OCI-LY3 (cell line): ENCODE measurements around the gene PLIN5.
A peak's percentile ranks its signal among the peaks of the same experiment; 100 is the strongest.

Source experiments
- H2AFZ ChIP-seq: fragments of 200-600, 300-600 bp; shearing (Covaris generic); 2 replicates; pipeline ENCODE4 v1.6.0; 2014; ENCODE audit warnings: antibody characterized with exemption, low read depth, low read length
- H3K27ac ChIP-seq: fragments of 200-600, 300-600 bp; sonication (generic); 2 replicates; pipeline ENCODE4 v1.5.1; 2014; ENCODE audit warnings: mild to moderate bottlenecking, low read length, moderate library complexity, mixed read lengths
- H3K27me3 ChIP-seq: fragments of 200-600, 300-600 bp; sonication (generic); 2 replicates; pipeline ENCODE4 v1.6.1; 2014; ENCODE audit warnings: low read depth, low read length, mixed read lengths
- H3K36me3 ChIP-seq: fragments of 200-600, 300-600 bp; sonication (generic); replicated peaks from 2 replicates; pipeline ENCODE3; 2014; ENCODE audit warnings: low read depth, low read length, mixed read lengths
- H3K4me1 ChIP-seq: fragments of 300-600, 200-600 bp; sonication (generic); 2 replicates; pipeline ENCODE4 v1.6.1; 2014; ENCODE audit warnings: low read length, mixed read lengths
- H3K4me2 ChIP-seq: fragments of 200-600, 300-600 bp; sonication (generic); 2 replicates; pipeline ENCODE4 v1.6.1; 2014; ENCODE audit warnings: low read length, mixed read lengths
- H3K4me3 ChIP-seq: fragments of 300-600, 200-600 bp; sonication (generic); 2 replicates; pipeline ENCODE4 v1.5.1; 2014; ENCODE audit warnings: antibody characterized with exemption, mild to moderate bottlenecking, low read length, moderate library complexity
- H3K79me2 ChIP-seq: fragments of 300-600, 200-600 bp; shearing (Covaris generic); 2 replicates; pipeline ENCODE4 v1.6.1; 2014; ENCODE audit warnings: mild to moderate bottlenecking, low read length, mixed read lengths
- H3K9ac ChIP-seq: fragments of 300-600, 200-600 bp; shearing (Covaris generic); 2 replicates; pipeline ENCODE4 v1.6.0; 2014; ENCODE audit warnings: mild to moderate bottlenecking, low read length, moderate library complexity
- H3K9me3 ChIP-seq: fragments of 200-600, 300-600 bp; shearing (Covaris generic); 2 replicates; pipeline ENCODE4 v1.6.1; 2014; ENCODE audit warnings: low read length, mixed read lengths; ENCODE audit not compliant: insufficient read depth
- H4K20me1 ChIP-seq: fragments of 200-600, 300-600 bp; sonication (generic); 2 replicates; pipeline ENCODE4 v1.6.1; 2016; ENCODE audit warnings: low read length, mixed read lengths; ENCODE audit not compliant: insufficient read depth
- EZH2phosphoT487 ChIP-seq: fragments of 200-600 bp; shearing (Covaris generic); IDR thresholded peaks from 2 replicates; pipeline ENCODE4 v1.6.1; 2018; ENCODE audit warnings: antibody characterized with exemption, mixed run types, low read depth
- TF ChIP-seq, protein P1 (sequence below): fragments of 200-600, 300-600 bp; sonication (generic); IDR thresholded peaks from 2 replicates; pipeline ENCODE4 v1.5.1; 2014; ENCODE audit warnings: antibody characterized with exemption, low read length, low read depth

PLIN5 gene

GRCh38 chr19:4570916-4571304 lies 35.9 kb upstream of the PLIN5 start:
- Histone ChIP-seq H3K27ac (no peak overlapping the region), H3K4me3 (no peak overlapping the region), H3K36me3 (no peaks in the 10 kb centered on the region), H3K9ac (no peak overlapping the region), H3K4me1 (peaks cover 30% of the 10 kb centered on the region), H3K27me3 (no peaks in the 10 kb centered on the region), H2AFZ (no peak overlapping the region), H3K79me2 (no peaks in the 10 kb centered on the region), H3K4me2 (no peak overlapping the region), H4K20me1 (peaks cover 13% of the 10 kb centered on the region), H3K9me3 (no peaks in the 10 kb centered on the region)
- TF ChIP-seq EZH2phosphoT487 = no peak
- TF ChIP-seq, protein P1, sequence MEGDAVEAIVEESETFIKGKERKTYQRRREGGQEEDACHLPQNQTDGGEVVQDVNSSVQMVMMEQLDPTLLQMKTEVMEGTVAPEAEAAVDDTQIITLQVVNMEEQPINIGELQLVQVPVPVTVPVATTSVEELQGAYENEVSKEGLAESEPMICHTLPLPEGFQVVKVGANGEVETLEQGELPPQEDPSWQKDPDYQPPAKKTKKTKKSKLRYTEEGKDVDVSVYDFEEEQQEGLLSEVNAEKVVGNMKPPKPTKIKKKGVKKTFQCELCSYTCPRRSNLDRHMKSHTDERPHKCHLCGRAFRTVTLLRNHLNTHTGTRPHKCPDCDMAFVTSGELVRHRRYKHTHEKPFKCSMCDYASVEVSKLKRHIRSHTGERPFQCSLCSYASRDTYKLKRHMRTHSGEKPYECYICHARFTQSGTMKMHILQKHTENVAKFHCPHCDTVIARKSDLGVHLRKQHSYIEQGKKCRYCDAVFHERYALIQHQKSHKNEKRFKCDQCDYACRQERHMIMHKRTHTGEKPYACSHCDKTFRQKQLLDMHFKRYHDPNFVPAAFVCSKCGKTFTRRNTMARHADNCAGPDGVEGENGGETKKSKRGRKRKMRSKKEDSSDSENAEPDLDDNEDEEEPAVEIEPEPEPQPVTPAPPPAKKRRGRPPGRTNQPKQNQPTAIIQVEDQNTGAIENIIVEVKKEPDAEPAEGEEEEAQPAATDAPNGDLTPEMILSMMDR = no peak

DNA sequence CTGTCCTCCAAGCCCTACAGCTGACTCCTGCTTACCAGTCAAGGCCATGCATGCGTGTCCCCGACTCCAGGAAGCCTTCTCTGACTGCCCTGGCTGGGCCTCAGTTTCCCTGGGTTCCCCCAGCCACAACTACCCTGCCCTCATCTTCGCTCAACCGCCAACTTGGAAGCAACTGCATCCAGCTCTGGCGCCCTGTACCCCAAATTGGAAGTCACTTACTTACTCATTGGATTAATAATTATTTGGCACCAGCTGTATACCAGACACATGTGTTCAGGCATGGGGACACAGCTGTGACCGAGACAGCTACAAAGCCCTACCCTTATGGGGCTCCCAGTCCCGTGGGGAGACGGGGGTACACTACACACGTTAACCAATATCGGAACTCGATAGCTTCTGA lies 35.4 kb upstream of the PLIN5 start:
- H3K36me3 ChIP-seq = no peaks in the 10 kb centered on the region
- no peak for TF ChIP-seq EZH2phosphoT487
- TF ChIP-seq, protein P1 = no peak
- no peaks in the 10 kb centered on the region for H3K79me2 ChIP-seq
- peaks cover 26% of the 10 kb centered on the region for H3K4me1 ChIP-seq
- peaks cover 13% of the 10 kb centered on the region for H4K20me1 ChIP-seq
- no peaks in the 10 kb centered on the region for H3K27me3 ChIP-seq
- no peaks in the 10 kb centered on the region for H3K9me3 ChIP-seq
- H3K4me3 ChIP-seq = no peak overlapping the region
- H2AFZ ChIP-seq = no peak overlapping the region
- H3K27ac ChIP-seq = no peak overlapping the region
- no peak overlapping the region for H3K4me2 ChIP-seq
- H3K9ac ChIP-seq = no peak overlapping the region

GRCh38 chr19:4568886-4569285 lies 33.9 kb upstream of the PLIN5 start:
- Histone ChIP-seq H3K79me2 (no peaks in the 10 kb centered on the region), H2AFZ (no peak overlapping the region), H3K9ac (no peak overlapping the region)

GRCh38 chr19:4567584-4568071 lies 32.6 kb upstream of the PLIN5 start:
- H3K4me2 ChIP-seq = no peak overlapping the region
- no peaks in the 10 kb centered on the region for H3K27me3 ChIP-seq
- peaks cover 10% of the 10 kb centered on the region for H4K20me1 ChIP-seq
- no peak overlapping the region for H3K9ac ChIP-seq
- H3K4me3 ChIP-seq = no peak overlapping the region
- no peaks in the 10 kb centered on the region for H3K36me3 ChIP-seq
- no peak overlapping the region for H2AFZ ChIP-seq
- H3K79me2 ChIP-seq = no peaks in the 10 kb centered on the region
- H3K9me3 ChIP-seq = no peaks in the 10 kb centered on the region
- TF ChIP-seq EZH2phosphoT487 = no peak
- TF ChIP-seq, protein P1 = peak; percentile 78
- peaks cover 21% of the 10 kb centered on the region for H3K4me1 ChIP-seq
- H3K27ac ChIP-seq = no peak overlapping the region

More at GRCh38 chr19:4568886-4569285, 33.9 kb upstream of the PLIN5 start:
- peak overlapping the region; percentile 17; the same call in 1 of the 2 replicates for H3K4me3 ChIP-seq
- TF ChIP-seq EZH2phosphoT487 = no peak
- H3K9me3 ChIP-seq = no peaks in the 10 kb centered on the region
- H4K20me1 ChIP-seq = peaks cover 13% of the 10 kb centered on the region
- H3K27ac ChIP-seq = peak overlapping the region; percentile 41
- H3K4me1 ChIP-seq = peaks cover 21% of the 10 kb centered on the region
- H3K27me3 ChIP-seq = no peaks in the 10 kb centered on the region
- no peaks in the 10 kb centered on the region for H3K36me3 ChIP-seq
- peak overlapping the region; percentile 51 for H3K4me2 ChIP-seq
